EH (cell line): ENCODE results near the gene KLK7.

Source experiments
- DNase-seq: peaks from one replicate; pipeline ENCODE4 v3.0.0-alpha.2; 2015; ENCODE audit warnings: low read depth

Gene KLK7

GRCh38 chr19:50932018-50932689 is 51.6 kb downstream of the KLK7 start:
- no peak for DNase-seq

GRCh38 chr19:50931023-50931422 is 52.7 kb downstream of the KLK7 start:
- DNase-seq, result no peak

DNA sequence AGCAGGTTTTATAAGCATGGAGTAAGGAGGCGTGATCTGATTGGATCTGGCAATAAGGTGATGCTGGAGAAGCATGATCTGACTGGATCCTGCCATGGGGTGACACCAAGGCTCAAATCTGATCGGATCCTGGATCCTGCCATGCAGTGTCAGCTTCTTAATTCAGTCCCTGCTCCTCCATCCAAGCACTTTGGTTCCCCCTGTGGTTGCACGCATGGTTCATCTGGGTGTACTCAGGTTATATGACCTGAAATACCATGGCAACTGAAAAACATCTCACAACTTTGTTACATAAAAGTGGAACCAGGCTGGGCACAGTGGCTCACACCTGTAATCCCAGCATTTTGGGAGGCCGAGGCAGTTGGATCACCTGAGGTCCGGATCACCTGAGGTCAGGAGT is 54.9 kb downstream of the KLK7 start:
- no peak for DNase-seq
